ENCODE data around the gene ACOX1. TPM values are rescaled to one million over a fixed set of nuclear protein-coding genes. Genes with fewer than 3 reads are reported as not detected.

The ACOX1 gene
- polyA plus RNA-seq, 1 of the 3 experiments (the other 2 are of a cell fraction), result 21.5 TPM

- WGBS (ENCODE audit: low lambda C conversion rate), result 90% methylated on average over 6 of the region's 6 CpGs
- Histone ChIP-seq H3K27ac (ENCODE audit: low read depth in 2 of 2, low read length in 1 of 2) (no peak overlapping the region), H4K20me1 (ENCODE audit: insufficient read depth) (no peaks in the 10 kb centered on the region), H3F3A (replicated peaks; ENCODE audit: insufficient read depth) (peaks cover 22% of the 10 kb centered on the region), H3K4me2 (no peak overlapping the region), H3K27me3 (ENCODE audit: insufficient read depth) (no peaks in the 10 kb centered on the region), H3K9ac (no peak overlapping the region), H3K9me3 (no peaks in the 10 kb centered on the region), H3K9me2 (no peaks in the 10 kb centered on the region), H3K4me3 (ENCODE audit: low read depth in 2 of 2, low read length in 1 of 2) (no peak overlapping the region), H2AFZ (ENCODE audit: low read depth) (no peak overlapping the region), H3K36me3 (replicated peaks in 1 of 2; ENCODE audit: control insufficient read depth in 1 of 2, insufficient read depth in 2 of 2, low read length in 1 of 2) (no peaks in the 10 kb centered on the region), H3K79me2 (ENCODE audit: insufficient read depth) (no peaks in the 10 kb centered on the region), H3K4me1 (ENCODE audit: control insufficient read depth in 1 of 2, insufficient read depth in 2 of 2, low read depth in 1 of 2, low read length in 1 of 2) (peaks cover 0 to 10% of the 10 kb centered on the region in 2 experiments; a peak in 2 of 4 replicates)
- ChIA-PET POLR2A (interaction anchor here (0.6 to 1.9 kb wide), 2 partner anchors 35 to 98 kb away, joined by 4 to 7 read pairs; partner anchors contain the start of gene MRPL38), CTCF (interaction anchor here (0.7 to 10.2 kb wide), 17 partner anchors 8 to 275 kb away, joined by 3 to 231 read pairs (median 11); partner anchors contain the start of gene MRPL38)
- TF ChIP-seq REST (IDR thresholded peaks at IDR 0.05; ENCODE audit: low read depth, low read length) (no peak), SMC3 (IDR thresholded peaks at IDR 0.05; ENCODE audit: low read depth, low read length) (no peak), ELF1 (IDR thresholded peaks at IDR 0.05) (no peak)
- DNase-seq, result peak; percentile 19
These were observed 24.9 kb upstream of the ACOX1 start for GRCh38 chr17:76003915-76004314.

GRCh38 chr17:76002100-76002499, 23.1 kb upstream of the ACOX1 start:
- Histone ChIP-seq H3K4me1 (ENCODE audit: control insufficient read depth in 1 of 2, insufficient read depth in 2 of 2, low read depth in 1 of 2, low read length in 1 of 2) (peaks cover 0 to 12% of the 10 kb centered on the region in 2 experiments; a peak in 2 of 4 replicates), H2AFZ (ENCODE audit: low read depth) (no peak overlapping the region), H3K4me2 (no peak overlapping the region), H3K27ac (ENCODE audit: low read depth in 2 of 2, low read length in 1 of 2) (no peak overlapping the region), H3K4me3 (ENCODE audit: low read depth in 2 of 2, low read length in 1 of 2) (no peak overlapping the region), H3F3A (replicated peaks; ENCODE audit: insufficient read depth) (peaks cover 22% of the 10 kb centered on the region), H3K27me3 (ENCODE audit: insufficient read depth) (no peaks in the 10 kb centered on the region), H3K79me2 (ENCODE audit: insufficient read depth) (no peaks in the 10 kb centered on the region), H3K9ac (no peak overlapping the region), H3K9me3 (no peaks in the 10 kb centered on the region), H3K9me2 (no peaks in the 10 kb centered on the region), H3K36me3 (replicated peaks in 1 of 2; ENCODE audit: control insufficient read depth in 1 of 2, insufficient read depth in 2 of 2, low read length in 1 of 2) (no peaks in the 10 kb centered on the region), H4K20me1 (ENCODE audit: insufficient read depth) (no peaks in the 10 kb centered on the region)
- WGBS (ENCODE audit: low lambda C conversion rate), result 92% methylated on average over 12 of the region's 12 CpGs
- TF ChIP-seq RAD21 (IDR thresholded peaks at IDR 0.05; ENCODE audit: low read length) (no peak), SIN3A (IDR thresholded peaks at IDR 0.05; ENCODE audit: borderline replicate concordance, low read depth, low read length) (no peak), MAX (IDR thresholded peaks at IDR 0.05; ENCODE audit: low read depth) (no peak), TAF1 (IDR thresholded peaks at IDR 0.05; ENCODE audit: borderline replicate concordance, low read depth, low read length) (no peak)
- CTCF ChIA-PET, result interaction anchor here (1.0 to 10.2 kb wide), 9 partner anchors 12 to 383 kb away, joined by 3 to 231 read pairs (median 11); partner anchors contain the start of genes EXOC7 and MRPL38
- peak; percentile 25 for DNase-seq
- POLR2A ChIA-PET, result interaction anchor here (1.9 kb wide), 1 partner anchor 97 kb away, joined by 7 read pairs; the partner anchor contains the start of gene MRPL38

Measured in SK-N-SH (cell line).